HuH-7 (cell line): ENCODE measurements around the gene ADAM12.
"Not testable (repeated sequence)": the region's sequence is repeated elsewhere in the genome, so short reads cannot be mapped to it uniquely, and the experiment has no call there.

Experiments
- DNase-seq: peaks from one replicate; pipeline ENCODE4 v3.0.0; 2011; ENCODE audit warnings: low spot score

Gene ADAM12

DNA sequence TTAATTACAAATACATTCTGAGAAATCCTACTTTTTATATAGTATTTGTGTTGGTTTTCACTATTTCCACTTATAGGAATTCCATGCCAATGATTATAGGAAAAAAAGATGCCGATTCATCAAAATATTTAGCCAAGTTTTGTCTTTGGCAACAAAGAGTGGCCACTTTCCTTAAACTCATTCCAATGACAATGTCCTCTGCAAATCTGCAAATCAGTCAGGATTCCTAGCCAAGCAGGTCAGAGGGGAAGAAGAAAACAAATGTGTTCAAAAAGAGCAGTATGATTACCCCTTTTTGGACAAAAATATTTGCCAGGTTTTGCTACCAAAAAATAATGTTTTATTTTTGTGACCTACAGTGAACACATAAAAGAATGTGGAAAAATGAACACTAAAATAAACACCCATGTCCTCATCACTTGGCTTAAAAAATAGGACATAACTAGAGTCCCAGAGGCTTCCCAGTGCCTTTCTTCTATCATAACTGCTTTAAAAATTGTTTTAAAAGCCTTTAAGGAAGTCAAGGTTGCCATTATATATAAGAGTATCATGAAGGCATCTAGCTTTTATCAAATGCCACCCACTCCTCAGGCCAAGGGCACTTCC is 125.9 kb downstream of the ADAM12 start:
- DNase-seq = no peak

DNA sequence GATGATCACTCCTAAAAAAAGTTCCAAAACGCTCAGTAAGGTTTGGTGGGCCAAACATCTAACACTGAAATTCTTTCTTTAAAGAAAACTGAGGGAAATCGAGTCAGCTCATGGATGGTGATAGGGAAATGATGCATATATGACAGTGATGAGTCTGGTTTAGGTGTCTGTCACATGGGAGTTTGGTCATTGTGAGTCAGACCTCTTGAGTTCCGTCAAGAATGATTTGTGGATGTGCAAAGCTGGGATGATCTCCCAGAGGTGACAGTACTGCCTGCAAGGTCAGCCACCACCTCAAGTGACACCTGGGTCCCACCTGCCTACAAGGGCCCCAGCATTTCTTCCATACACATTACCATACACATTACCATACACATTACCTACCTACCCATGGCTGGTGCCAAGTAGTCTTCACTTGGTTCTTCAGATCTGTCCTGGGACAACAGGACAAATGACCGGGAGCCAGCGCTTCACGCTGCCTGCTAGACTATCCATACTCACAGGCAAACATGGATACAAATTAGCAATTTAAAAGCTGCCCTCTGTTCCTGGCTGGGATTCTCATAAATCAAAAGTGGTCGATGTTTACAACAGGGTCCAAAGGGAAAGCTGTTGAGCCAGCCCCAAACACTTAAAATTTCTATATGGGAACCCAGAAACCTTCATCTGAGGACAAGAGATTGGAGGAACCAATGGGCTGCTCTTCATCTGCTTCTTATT is 128.4 kb downstream of the ADAM12 start:
- no peak for DNase-seq

DNA sequence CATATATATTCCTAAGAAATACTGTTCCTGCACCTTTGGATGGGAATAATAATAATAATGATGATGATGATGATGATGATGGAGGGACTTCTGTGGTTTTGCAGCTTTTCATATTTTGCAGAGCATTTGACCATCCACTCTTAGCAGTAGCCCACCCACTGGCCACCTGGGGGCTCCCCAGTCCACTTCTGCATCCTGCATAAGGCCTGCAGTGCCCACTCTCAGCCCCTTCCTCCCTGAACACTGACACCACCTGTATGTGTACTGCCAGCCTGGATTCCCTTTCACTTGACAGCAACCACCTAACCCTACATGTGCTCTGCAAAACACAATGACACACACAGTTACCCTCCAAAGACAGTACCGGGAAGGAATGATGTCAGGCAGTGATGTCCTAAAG is 131.4 kb downstream of the ADAM12 start:
- DNase-seq = no peak

DNA sequence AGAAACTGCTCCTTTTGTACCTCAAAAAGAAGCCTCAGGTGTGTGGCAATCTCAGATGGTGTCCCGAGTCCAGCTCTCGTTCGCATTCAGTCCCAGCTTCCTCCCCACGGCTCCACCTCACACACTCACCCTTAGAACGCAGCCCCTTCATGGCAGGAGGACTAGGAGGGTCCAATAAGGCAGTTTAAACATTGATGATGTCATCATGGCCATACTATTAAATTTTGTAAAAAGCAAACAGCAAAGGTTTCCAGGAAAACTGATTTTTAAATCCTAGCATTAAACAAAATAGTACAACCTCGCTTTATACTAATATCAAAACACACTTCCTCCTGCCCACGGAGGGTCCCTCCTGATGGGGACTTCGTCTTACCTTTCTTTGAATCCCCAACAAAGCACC is 133.0 kb downstream of the ADAM12 start:
- DNase-seq = no peak

DNA sequence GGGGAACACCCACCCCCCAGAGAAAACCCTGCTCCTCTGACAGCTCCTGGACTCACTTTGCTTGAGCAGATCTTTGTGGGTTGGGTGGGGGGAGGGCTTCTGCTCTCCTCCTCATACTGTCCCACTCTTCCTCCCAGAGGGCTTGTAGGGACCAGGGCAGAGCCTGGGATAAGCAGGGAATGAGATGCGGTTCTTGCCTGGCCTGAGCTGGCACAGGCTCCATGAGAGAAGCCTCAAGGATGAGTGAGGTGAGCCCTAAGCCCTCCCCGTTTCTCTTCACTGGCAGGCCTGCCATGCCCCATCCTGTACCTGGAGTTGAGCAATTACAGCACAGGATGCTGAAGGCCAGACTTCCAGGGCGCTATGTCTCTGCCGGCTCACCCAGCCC is 134.7 kb downstream of the ADAM12 start:
- DNase-seq = no peak

DNA sequence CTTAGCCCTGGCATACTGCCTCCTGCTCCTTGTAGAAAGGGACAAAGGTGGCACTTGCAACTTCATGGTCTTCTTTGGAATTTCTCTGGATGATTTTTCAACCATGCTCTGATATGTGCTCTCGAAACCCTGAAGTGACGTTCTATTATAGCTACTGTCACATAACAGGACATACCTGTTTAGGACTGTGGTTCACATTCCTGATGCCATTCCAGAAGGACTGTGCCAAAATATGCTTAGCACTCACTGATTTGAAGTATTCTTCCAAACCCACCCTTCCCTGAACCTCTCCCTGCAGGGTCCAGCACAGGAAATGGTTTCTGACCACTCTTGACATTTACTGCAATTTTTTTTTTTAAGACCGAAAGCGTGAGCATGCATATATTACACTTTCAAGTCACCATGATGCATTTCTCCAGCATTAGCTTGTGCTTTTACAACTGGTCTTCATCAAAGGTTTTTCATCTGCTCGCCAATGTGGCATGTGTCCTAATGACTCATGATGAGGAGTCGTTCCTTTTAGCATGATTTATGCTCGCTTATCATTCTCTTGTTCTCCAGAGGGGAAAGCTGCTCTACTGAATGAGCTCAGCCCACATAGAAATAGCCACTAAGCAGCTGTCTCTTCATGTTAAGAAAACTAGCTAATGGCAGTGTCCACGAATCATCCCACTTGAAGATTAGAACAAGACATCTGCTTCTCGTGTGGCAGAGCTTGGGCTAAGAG is 135.2 kb downstream of the ADAM12 start:
- DNase-seq = no peak

DNA sequence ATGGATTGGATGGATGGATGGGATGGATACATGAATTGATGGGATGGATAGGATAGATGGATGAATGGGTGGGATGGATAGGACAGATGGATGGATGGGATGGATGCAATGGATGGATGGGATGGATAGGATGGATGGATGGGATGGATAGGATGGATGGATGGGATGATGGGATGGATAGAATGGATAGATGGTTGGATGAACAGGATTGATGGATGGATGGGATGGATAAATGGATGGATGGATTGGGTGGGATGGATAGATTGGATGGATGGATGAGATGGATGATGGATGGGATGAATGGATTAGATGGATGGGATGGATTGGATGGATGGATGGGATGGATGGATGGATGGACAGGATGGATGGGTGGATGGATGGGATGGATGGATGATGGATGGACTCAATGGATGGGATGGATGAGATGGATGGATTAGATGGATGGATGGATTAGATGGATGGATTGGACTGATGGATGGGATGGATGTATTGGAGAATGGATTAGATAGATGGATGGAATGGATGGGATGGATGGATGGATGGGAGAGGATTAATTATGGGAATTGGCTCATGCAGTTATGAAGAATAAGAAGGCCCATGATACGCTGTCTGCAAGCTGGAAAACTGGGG is 136.4 kb downstream of the ADAM12 start:
- no peak for DNase-seq

DNA sequence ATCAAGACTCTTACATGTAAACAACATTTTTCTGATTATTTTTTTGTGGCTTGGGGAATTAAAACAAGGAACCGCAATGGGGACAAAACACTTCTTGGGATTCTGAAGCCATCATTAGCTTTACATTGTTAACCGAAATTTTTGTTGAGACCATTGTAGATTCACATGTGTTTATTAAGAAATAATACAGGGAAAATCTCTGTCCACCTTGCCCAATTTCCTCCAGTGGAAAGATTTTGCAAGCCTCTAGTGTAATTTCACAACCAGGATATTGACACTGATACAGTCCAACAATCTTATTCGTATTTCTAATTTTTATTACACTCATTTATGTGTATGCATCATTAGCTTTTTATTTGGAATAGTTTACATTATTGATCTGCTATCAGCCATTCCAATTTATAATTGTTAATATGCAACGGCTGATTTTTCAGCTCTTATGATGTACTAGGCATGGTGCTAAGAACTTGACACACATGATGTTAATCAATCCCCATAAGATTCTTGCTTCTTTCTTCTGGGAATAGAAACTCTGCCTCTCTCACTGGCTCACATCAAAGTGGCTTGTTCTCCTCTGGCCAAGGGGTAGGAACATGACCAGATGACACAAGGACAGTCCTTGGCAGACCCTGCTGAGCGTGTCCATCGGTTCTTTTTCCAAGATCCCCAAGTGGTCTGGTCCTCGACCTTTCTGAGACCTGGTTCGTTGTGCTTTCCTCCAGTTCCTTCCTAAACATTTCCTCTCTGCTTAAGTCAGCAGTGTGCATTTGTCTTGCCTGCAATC is 137.6 kb downstream of the ADAM12 start:
- DNase-seq = no peak

DNA sequence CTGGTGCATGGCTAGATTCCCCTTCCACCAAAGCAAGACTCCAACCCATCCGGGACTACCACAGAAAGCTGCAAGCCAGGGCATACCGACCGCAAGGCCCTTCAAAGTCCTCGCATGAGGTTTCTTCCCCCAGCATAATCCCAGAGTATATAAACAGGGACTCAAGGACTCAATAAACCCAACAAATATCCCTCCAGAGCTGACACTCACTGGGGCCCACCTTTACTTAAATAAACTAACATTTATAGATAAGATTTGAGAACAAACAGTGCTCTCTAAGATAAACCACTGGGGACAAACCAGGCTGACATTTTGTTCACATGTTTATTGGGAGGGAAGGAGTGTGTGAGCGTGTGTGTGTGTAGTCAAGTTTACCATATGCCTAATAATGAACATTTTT is 138.2 kb downstream of the ADAM12 start:
- DNase-seq = no peak

DNA sequence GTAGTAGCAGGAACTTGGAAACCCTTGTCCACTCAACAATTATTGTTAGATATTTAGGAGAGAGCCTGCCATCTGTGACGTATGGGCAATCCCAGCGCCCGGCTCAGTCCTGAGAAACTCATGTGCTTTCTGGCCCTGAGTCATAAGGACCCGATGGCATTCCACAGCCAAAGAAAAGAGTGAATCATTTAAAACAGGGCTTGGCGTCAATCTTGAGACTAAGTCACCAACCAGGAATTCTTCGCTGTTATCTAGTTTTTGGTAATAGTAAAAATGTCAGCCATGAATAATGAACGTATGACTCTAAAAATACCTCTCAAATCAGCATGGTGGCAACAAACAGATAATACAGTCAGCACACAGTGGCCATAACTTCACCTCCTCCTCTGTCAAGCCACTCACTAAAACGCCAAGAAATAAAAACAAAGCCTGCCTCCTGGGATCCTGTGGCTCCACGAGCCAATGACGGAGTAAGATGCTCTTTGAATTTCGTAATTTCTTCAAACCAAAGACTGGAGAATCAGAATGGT is 140.8 kb downstream of the ADAM12 start:
- DNase-seq = no peak

DNA sequence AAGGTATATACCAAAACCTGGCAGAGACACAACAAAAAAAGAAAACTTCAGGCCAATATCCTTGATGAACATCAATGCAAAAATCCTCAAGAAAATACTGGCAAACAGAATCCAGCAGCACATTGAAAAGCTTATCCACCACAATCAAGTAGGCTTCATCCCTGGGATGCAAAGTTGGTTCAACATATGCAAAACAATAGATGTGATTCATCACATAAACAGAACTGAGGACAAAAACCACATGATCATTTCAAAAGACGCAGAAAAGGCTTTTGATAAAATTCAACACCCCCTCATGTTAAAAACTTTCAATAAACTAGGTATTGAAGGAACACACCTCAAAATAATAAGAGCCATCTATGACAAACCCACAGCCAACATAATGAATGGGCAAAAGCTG is 141.9 kb downstream of the ADAM12 start:
- not testable (repeated sequence) for DNase-seq

DNA sequence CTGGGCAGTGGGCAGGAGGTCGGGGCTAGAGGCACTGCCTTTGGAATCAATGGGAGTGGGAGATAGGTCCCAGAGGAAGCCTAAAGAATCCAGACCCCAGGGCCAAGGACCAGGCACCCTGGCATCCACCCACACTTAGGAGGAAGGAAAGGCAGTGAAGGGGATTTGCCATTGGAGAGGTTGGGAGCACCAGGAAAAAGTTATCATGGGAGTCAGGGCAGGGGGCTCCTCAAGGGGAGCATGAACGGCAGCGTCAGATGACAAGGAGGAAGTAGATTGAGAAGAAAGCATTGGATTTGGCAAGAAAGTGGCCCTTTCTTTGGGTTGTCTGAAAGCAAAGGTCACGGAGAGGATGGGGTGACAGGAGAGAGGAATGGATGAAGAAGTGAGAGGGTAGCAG is 142.8 kb downstream of the ADAM12 start:
- DNase-seq = no peak

DNA sequence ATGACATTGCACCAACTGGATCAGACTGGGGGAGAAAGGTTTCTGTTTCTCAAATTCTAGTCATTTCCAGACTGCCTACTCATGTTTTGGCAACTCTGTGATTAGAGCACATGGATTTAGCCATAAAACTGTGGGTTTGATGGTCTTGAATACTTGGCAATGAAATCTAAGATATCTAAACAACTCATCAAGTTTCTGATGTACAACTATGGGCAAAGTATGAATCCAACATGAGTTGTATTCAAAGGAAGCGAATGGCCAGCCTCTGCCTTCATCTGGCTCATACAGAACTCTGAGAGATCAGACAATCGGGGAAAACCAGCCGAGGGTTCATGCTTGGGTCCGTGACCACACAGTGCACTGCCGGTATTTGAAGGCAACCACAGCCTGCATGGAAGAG is 144.3 kb downstream of the ADAM12 start:
- no peak for DNase-seq

DNA sequence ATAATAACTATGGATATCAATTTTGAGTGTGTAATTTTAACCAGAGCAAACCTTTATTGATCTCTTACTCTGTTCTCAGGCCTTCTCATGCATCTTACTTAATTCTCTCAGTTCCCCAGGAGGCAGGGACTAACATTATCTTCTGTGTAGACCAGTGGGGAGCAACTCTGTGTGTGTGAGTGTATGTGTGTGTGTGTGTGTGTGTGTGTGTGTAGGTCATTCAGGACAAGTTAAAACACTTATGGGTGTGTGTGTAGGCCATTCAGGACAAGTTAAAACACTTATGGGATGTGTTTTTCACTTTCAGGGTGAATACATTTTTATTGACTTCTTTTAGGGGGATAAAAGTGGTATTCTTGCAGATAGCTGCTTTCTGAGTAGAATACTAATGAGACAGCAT is 145.0 kb downstream of the ADAM12 start:
- DNase-seq = no peak

DNA sequence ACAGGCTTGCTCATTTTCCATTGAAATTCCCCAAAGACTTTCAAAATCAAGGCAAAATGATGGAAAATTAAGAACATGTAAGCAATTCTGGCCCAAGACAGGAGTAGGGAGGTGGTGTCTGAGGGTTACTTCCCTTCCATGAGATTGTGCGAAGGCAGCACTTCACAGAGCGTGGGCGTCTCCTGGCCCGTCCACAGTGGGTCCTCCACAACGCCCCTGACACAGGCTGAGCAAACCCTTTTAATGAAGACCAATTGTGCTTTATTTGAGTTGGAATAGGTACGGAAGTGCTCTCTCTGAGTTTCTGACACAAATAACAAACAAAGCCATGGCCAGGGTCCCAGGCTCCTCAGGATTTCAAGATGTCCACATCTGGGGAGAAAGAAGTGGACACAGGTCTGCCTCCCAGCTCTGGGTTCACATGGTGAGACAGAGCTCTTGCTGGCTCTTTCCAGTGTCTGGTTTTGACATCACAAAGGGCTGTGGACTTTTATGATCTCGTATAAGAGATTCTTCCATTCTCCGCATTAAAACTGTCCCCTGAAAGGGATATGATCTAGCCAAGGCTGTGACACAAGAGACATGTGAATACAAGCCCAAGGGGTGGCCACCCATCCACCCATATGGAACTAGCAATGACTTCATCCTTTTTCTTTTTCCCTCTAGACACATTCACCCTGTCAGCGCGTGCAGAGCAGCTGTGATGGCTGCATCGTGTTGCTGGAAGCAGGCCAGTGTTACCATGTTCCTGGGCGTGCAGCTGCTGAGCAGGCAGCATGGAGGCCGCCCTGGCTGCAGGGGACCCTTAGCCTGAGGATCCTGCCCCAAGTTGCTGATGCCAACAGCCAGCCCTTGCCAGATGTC is 145.6 kb downstream of the ADAM12 start:
- no peak for DNase-seq

DNA sequence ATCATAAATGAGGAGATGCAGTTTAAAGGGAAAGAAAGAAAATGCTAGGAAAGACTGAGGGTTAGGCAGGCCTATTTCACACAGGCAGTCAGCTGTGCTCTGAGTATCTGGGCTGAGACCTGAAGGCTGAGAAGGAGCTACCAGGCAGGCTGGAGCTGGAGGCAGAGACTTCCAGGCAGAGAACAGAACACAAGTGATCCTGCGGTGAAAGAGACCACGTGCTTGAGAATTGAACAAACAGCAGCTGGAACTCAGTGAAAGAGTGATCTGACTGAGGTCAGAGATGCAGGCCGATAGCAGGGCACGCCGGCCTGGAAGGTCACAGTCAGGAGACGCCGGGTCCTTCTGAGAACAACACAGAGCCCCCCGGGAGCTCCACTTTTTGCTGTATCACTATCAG is 147.8 kb downstream of the ADAM12 start:
- no peak for DNase-seq

DNA sequence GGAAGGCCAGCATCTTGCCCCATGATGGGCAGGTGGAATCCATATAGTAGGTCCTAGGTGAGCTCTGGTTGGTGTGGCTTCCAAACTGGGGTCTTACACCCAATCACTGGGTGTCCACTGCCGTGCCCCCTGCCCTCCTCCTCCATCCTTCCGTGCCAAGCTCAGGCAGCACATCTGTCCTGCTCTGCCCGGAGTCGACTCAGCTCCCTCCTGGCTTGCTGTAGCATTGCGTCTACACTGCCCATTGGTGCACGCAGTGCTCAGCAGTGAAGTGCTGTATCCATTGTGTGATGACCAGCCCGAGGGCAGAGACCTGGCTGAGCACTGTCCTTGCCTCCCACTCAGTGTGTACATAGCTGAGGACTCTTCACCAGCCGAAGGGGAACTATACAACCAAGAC is 148.4 kb downstream of the ADAM12 start:
- no peak for DNase-seq

DNA sequence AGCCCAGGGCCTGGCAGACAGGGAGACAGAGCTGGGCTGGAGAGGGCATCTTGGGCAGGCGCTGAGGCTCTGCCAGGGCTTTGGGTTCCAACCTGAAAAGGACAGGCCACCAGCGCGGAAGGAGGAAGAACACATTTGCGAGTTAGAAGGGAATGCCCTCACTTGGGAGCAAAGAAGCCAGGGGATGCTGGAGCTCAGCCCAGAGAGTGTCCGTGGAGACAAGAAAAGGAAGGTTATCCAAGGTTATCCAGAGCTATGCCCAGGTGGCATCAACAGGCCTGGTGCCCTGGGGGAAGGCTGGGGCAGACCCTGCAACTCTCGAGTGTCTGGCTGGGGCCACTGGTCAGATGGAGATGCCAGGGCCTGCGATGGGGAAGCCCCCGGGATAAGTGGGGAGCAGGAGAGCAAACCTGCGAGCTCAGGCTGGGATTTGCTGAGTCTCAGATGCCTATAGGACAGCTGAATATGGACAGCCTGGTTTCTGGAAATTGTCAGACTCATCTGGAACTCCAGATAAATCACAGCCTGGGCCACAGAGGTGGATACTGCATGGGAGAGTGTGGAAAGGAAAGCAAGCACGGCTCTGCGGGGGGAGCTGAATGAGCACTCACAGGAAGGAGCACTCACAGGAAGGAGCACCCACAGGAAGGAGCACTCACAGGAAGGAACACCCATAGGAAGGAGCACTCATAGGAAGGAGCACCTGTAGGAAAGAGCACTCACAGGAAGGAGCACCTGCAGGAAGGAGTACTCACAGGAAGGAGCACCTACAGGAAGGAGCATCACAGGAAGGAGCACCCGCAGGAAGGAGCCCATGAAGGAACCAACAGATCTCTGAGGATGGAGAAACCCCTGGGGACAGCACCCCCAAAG is 152.1 kb downstream of the ADAM12 start:
- DNase-seq = no peak

DNA sequence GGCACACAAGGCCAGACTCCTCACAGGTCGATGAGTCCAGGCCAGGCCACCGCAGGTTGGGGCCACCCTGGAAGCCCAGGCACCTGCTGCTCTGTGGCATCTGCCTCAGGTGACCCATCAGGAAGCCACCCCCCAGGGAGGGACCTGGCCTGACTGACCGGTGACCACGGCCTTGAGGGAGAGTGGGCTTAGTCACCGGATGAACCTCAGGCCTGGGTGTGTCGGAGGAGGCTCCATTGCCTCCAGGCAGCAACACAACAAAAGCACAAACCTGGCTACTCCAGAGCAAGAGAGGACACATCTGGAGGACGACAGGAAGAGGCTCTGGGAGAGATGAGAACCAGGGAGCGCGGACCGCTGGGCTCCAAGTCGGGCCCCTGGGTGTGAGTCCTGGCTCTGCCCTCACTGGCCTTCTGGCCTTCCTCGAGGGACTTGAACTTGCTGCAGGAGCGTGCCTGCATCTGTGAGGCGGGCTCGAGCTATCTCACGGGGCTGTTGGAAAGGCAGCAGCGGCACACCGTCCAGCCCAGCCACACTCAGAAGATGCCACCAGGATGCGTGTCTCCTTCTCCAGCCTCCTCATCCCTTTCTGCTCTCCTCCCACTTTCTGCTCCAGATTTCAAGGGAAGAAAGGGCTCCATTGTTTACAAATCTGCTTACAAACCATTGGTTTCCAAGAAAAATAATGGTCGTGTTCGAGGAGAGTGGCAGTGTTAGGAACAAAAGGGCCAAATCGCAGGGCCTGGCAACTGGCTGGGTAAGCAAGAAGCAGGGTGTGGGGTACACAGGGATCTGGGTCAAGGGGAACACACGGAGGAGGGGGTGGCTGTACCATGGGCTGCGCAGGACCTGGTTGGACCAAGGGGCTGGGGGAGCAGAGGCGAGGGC is 152.9 kb downstream of the ADAM12 start:
- no peak for DNase-seq
